ENCODE measurements around the gene USP53.

DNA sequence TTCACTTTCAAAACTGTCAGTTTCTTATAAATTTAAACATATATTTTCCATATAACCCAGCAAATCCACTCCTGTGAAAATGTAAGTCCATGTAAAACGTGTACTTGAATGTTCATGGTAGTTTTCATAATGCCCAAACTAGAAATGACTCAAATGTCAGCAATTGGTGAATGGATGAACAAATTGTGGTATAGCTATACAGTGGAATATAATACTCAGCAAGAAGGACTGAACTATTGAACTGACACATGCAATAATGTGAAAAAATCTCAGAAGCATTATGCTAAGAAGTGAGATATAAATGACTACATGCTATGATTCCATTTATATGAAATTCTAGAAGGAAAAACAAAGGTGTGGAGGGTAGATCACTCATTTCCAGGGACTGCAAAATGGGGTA is 52.2 kb downstream of the USP53 start:
- TF ChIP-seq, protein P1, sequence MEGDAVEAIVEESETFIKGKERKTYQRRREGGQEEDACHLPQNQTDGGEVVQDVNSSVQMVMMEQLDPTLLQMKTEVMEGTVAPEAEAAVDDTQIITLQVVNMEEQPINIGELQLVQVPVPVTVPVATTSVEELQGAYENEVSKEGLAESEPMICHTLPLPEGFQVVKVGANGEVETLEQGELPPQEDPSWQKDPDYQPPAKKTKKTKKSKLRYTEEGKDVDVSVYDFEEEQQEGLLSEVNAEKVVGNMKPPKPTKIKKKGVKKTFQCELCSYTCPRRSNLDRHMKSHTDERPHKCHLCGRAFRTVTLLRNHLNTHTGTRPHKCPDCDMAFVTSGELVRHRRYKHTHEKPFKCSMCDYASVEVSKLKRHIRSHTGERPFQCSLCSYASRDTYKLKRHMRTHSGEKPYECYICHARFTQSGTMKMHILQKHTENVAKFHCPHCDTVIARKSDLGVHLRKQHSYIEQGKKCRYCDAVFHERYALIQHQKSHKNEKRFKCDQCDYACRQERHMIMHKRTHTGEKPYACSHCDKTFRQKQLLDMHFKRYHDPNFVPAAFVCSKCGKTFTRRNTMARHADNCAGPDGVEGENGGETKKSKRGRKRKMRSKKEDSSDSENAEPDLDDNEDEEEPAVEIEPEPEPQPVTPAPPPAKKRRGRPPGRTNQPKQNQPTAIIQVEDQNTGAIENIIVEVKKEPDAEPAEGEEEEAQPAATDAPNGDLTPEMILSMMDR (IDR thresholded peaks at IDR 0.05; ENCODE audit: insufficient read depth, low read length, poor library complexity, severe bottlenecking) = no peak
- no peak for TF ChIP-seq EZH2phosphoT487 (conservative IDR thresholded peaks at IDR 0.05; ENCODE audit: low read length)

Data from SU-DHL-6 (cell line).